HEK293 (cell line): ENCODE data around the gene ADAMTS16.

Source experiments
- CTCF ChIA-PET: fragments of 350-600 bp; formaldehyde crosslinking; extraction: SDS; loops from one replicate; lab custom pipeline; 2021; ENCODE audit warnings: antibody characterized with exemption; lab: Yijun Ruan, JAX
- POLR2A ChIA-PET: fragments of 300-600 bp; formaldehyde crosslinking; extraction: SDS; loops from one replicate; lab custom pipeline; 2020; ENCODE audit warnings: antibody characterized with exemption, inconsistent platforms; lab: Yijun Ruan, JAX
- H3K27ac ChIP-seq: fragments of 200-500 bp; sonication (Bioruptor generic); 2 replicates; pipeline ENCODE4 v1.5.1; 2014; ENCODE audit warnings: low read depth, low read length, control low read depth, inconsistent platforms; ENCODE audit errors: extremely low read depth
- H3K36me3 ChIP-seq, 2 experiments: fragments of 200-500 bp in 1 of 2; sonication (Bioruptor generic) in 1 of 2; 1 replicate in 1 of 2; 2 replicates in 1 of 2; pipeline ENCODE4 v1.5.1; 2014 to 2017; ENCODE audit warnings: inconsistent platforms in 2 of 2, low read length in 2 of 2; ENCODE audit not compliant: control insufficient read depth in 2 of 2, insufficient read depth in 1 of 2
- H3K4me1 ChIP-seq: fragments of 200-500 bp; sonication (Bioruptor generic); 2 replicates; pipeline ENCODE4 v1.5.1; 2014; ENCODE audit warnings: mild to moderate bottlenecking, low read length, inconsistent platforms; ENCODE audit not compliant: control insufficient read depth, insufficient read depth
- H3K4me3 ChIP-seq: 2 replicates; pipeline ENCODE4 v1.5.1; 2011; ENCODE audit warnings: low read depth, mild to moderate bottlenecking, control low read depth, low read length, moderate library complexity
- H3K9me3 ChIP-seq: fragments of 200-500 bp; sonication (Bioruptor generic); 2 replicates; pipeline ENCODE4 v1.5.1; 2014; ENCODE audit warnings: low read depth, low read length, inconsistent platforms; ENCODE audit not compliant: control insufficient read depth, insufficient read depth
- HOXA7 ChIP-seq: sonication (generic); formaldehyde crosslinking; IDR thresholded peaks from 2 replicates; pipeline ENCODE4 v1.8.1; 2022; ENCODE audit warnings: missing genetic modification reagents, borderline replicate concordance
- KLF1 ChIP-seq: fragments of 450-650 bp; formaldehyde crosslinking; IDR thresholded peaks from 2 replicates; pipeline ENCODE4 v1.5.1; 2016; ENCODE audit warnings: missing biosample characterization, missing genetic modification characterization
- MEIS1 ChIP-seq: sonication (generic); formaldehyde crosslinking; IDR thresholded peaks from 2 replicates; pipeline ENCODE4 v1.8.1; 2022; ENCODE audit warnings: missing genetic modification reagents, mild to moderate bottlenecking, borderline replicate concordance
- PRDM1 ChIP-seq: fragments of 450-650 bp; formaldehyde crosslinking; IDR thresholded peaks from 2 replicates; pipeline ENCODE4; 2016; ENCODE audit warnings: missing biosample characterization, missing genetic modification characterization
- TRIM28 ChIP-seq: IDR thresholded peaks from 2 replicates; pipeline ENCODE4 v1.6.1; 2011; ENCODE audit warnings: low read length, control low read depth, borderline replicate concordance
- ZBTB8A ChIP-seq: fragments of 450-650 bp; formaldehyde crosslinking; IDR thresholded peaks from 2 replicates; pipeline ENCODE4 v1.5.1; 2016; ENCODE audit warnings: missing biosample characterization, missing genetic modification characterization
- ZFP3 ChIP-seq: fragments of 450-650 bp; formaldehyde crosslinking; IDR thresholded peaks from 2 replicates; pipeline ENCODE4 v1.5.1; 2016; ENCODE audit warnings: low read depth, missing biosample characterization, missing genetic modification characterization
- ZFP37 ChIP-seq: fragments of 450-650 bp; formaldehyde crosslinking; IDR thresholded peaks from 2 replicates; pipeline ENCODE4 v1.5.1; 2016; ENCODE audit warnings: missing biosample characterization, missing genetic modification characterization
- ZNF138 ChIP-seq: fragments of 450-650 bp; formaldehyde crosslinking; IDR thresholded peaks from 2 replicates; pipeline ENCODE4 v1.5.1; 2016; ENCODE audit warnings: missing biosample characterization, missing genetic modification characterization, borderline replicate concordance
- ZNF155 ChIP-seq: fragments of 450-650 bp; formaldehyde crosslinking; IDR thresholded peaks from 2 replicates; pipeline ENCODE4 v1.5.1; 2016; ENCODE audit warnings: missing biosample characterization, missing genetic modification characterization
- ZNF221 ChIP-seq: fragments of 450-650 bp; formaldehyde crosslinking; IDR thresholded peaks from 2 replicates; pipeline ENCODE4 v1.5.1; 2017; ENCODE audit warnings: missing biosample characterization, missing genetic modification characterization, borderline replicate concordance
- ZNF24 ChIP-seq: fragments of 450-650 bp; formaldehyde crosslinking; IDR thresholded peaks from 2 replicates; pipeline ENCODE4 v1.5.1; 2016; ENCODE audit warnings: missing biosample characterization, missing genetic modification characterization
- ZNF423 ChIP-seq: fragments of 450-650 bp; formaldehyde crosslinking; IDR thresholded peaks from 2 replicates; pipeline ENCODE4 v1.5.1; 2016; ENCODE audit warnings: missing biosample characterization, missing genetic modification characterization
- ZNF473 ChIP-seq: fragments of 450-650 bp; formaldehyde crosslinking; IDR thresholded peaks from 2 replicates; pipeline ENCODE4 v1.5.1; 2017; ENCODE audit warnings: missing biosample characterization, missing genetic modification characterization
- ZNF571 ChIP-seq: fragments of 450-650 bp; formaldehyde crosslinking; IDR thresholded peaks from 2 replicates; pipeline ENCODE4 v1.5.0; 2017; ENCODE audit warnings: missing biosample characterization, missing genetic modification characterization
- ZNF654 ChIP-seq: fragments of 450-650 bp; formaldehyde crosslinking; IDR thresholded peaks from 2 replicates; pipeline ENCODE4 v1.5.1; 2016; ENCODE audit warnings: low read depth, missing biosample characterization, missing genetic modification characterization
- TF ChIP-seq, protein P1 (sequence below): fragments of 450-650 bp; formaldehyde crosslinking; IDR thresholded peaks from 2 replicates; pipeline ENCODE4 v1.5.1; 2016; ENCODE audit warnings: missing biosample characterization, missing genetic modification characterization, borderline replicate concordance
- TF ChIP-seq, protein P2 (sequence below): IDR thresholded peaks from 2 replicates; pipeline ENCODE4 v1.6.1; 2011; ENCODE audit warnings: mild to moderate bottlenecking, low read depth, low read length, borderline replicate concordance
- TF ChIP-seq, protein P3 (sequence below): fragments of 450-650 bp; formaldehyde crosslinking; IDR thresholded peaks from 2 replicates; pipeline ENCODE4 v1.5.1; 2017; ENCODE audit warnings: missing biosample characterization, missing genetic modification characterization
- TF ChIP-seq, protein P4 (sequence below): fragments of 450-650 bp; formaldehyde crosslinking; IDR thresholded peaks from 2 replicates; pipeline ENCODE4 v1.5.1; 2016; ENCODE audit warnings: missing biosample characterization, missing genetic modification characterization
- TF ChIP-seq, protein P5 (sequence below): fragments of 450-650 bp; formaldehyde crosslinking; IDR thresholded peaks from 2 replicates; pipeline ENCODE4 v1.5.1; 2016; ENCODE audit warnings: missing biosample characterization, missing genetic modification characterization
- TF ChIP-seq, protein P6 (sequence below): fragments of 450-650 bp; formaldehyde crosslinking; IDR thresholded peaks from 2 replicates; pipeline ENCODE4 v1.5.1; 2017; ENCODE audit warnings: missing biosample characterization, missing genetic modification characterization

ADAMTS16 gene

DNA sequence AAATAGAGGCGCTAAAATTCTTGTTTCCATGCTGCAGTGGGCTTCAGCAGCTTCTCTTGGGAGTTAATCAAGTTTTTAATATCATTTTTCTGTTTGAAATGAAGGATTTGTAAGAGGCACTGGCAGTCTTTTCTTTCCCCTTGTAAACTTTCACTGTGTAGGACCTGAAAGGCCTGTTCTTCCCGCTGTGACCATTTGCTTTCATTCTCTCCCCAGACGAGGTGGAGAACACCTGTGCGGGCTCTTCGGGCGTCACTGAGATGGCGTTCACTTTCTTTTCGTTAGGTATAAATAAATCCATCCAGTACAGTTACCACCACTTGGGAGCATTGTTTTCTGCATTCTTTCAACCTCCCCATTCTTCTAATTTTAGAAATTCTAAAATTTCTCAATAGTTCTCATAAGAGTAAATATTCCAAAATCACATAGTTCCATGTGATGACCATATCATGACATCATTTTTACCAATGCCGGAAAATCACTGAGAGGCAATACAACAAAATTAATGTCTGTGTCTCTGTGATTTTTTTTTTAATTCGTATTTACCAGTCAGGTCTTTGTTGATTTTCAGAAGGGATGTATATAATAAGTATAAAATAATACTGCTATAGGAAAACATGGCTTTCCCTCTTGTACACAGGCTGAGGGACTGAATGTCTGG, 150.7 kb downstream of the ADAMTS16 start:
- no peaks in the 10 kb centered on the region for H3K9me3 ChIP-seq
- H3K4me1 ChIP-seq, result no peaks in the 10 kb centered on the region
- no peak overlapping the region for H3K4me3 ChIP-seq
- H3K27ac ChIP-seq, result no peak overlapping the region
- POLR2A ChIA-PET, result no interaction called here
- no peaks in the 10 kb centered on the region for H3K36me3 ChIP-seq
- TF ChIP-seq TRIM28 (no peak), ZBTB8A (no peak), ZFP37 (tag by site-specific recombination) (no peak), KLF1 (no peak), ZNF423 (tag by site-specific recombination) (no peak), HOXA7 (CRISPR knock-in tag) (no peak)
- TF ChIP-seq, protein P1, sequence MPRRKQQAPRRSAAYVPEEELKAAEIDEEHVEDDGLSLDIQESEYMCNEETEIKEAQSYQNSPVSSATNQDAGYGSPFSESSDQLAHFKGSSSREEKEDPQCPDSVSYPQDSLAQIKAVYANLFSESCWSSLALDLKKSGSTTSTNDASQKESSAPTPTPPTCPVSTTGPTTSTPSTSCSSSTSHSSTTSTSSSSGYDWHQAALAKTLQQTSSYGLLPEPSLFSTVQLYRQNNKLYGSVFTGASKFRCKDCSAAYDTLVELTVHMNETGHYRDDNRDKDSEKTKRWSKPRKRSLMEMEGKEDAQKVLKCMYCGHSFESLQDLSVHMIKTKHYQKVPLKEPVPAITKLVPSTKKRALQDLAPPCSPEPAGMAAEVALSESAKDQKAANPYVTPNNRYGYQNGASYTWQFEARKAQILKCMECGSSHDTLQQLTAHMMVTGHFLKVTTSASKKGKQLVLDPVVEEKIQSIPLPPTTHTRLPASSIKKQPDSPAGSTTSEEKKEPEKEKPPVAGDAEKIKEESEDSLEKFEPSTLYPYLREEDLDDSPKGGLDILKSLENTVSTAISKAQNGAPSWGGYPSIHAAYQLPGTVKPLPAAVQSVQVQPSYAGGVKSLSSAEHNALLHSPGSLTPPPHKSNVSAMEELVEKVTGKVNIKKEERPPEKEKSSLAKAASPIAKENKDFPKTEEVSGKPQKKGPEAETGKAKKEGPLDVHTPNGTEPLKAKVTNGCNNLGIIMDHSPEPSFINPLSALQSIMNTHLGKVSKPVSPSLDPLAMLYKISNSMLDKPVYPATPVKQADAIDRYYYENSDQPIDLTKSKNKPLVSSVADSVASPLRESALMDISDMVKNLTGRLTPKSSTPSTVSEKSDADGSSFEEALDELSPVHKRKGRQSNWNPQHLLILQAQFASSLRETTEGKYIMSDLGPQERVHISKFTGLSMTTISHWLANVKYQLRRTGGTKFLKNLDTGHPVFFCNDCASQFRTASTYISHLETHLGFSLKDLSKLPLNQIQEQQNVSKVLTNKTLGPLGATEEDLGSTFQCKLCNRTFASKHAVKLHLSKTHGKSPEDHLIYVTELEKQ, result no peak
- TF ChIP-seq, protein P2, sequence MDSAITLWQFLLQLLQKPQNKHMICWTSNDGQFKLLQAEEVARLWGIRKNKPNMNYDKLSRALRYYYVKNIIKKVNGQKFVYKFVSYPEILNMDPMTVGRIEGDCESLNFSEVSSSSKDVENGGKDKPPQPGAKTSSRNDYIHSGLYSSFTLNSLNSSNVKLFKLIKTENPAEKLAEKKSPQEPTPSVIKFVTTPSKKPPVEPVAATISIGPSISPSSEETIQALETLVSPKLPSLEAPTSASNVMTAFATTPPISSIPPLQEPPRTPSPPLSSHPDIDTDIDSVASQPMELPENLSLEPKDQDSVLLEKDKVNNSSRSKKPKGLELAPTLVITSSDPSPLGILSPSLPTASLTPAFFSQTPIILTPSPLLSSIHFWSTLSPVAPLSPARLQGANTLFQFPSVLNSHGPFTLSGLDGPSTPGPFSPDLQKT, result no peak
- TF ChIP-seq, protein P3, sequence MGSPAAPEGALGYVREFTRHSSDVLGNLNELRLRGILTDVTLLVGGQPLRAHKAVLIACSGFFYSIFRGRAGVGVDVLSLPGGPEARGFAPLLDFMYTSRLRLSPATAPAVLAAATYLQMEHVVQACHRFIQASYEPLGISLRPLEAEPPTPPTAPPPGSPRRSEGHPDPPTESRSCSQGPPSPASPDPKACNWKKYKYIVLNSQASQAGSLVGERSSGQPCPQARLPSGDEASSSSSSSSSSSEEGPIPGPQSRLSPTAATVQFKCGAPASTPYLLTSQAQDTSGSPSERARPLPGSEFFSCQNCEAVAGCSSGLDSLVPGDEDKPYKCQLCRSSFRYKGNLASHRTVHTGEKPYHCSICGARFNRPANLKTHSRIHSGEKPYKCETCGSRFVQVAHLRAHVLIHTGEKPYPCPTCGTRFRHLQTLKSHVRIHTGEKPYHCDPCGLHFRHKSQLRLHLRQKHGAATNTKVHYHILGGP (tag by site-specific recombination), result no peak
- CTCF ChIA-PET, result no interaction called here

DNA sequence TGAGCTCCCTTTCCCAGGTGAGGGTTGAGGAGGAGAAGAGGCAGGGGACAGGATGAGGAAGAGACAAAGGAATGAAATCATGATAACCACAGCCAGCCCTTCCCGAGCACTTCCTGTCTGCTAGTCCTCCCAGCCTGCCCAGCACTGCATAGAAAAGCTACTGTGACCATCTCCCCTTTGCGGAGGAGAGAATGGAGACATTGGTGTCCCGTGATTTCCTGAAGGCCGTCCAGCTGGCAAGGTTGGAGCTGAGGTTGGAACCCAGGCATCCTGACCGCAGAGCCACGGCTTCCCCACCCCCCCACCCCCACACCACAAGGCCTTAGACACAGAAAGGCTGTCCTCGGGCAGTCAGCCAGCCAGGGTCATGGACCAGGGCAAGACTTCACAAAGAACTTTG, 151.2 kb downstream of the ADAMTS16 start:
- CTCF ChIA-PET, result interaction anchor here (0.6 to 1.1 kb wide), 2 partner anchors 130 to 371 kb away, joined by 4 read pairs; no protein-coding TSS in a partner anchor
- no peak overlapping the region for H3K27ac ChIP-seq

DNA sequence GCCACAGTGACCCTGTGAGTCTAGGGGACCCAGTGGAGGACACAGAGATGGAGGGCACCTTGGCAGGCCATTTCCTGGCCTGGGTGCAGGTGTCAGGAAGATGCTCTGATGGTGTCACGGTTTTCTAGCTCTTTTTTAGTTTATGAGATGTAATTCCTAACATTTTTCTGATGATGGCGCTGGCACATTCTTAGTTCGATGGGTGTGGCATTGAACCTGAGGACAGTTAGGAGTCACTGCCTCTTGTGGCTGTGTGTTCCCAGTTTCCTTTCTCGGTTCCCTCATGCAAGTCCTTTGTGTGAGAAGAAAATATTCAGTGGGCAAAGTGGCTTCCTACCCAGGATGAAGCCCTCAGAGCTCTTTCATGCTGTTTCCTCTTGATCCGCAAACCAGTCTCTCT, 152.9 kb downstream of the ADAMTS16 start:
- Histone ChIP-seq H3K27ac (no peak overlapping the region), H3K4me3 (no peak overlapping the region), H3K9me3 (no peaks in the 10 kb centered on the region), H3K36me3 (no peaks in the 10 kb centered on the region), H3K4me1 (no peaks in the 10 kb centered on the region)
- ChIA-PET POLR2A (no interaction called here), CTCF (interaction anchor here (0.6 to 1.6 kb wide), 19 partner anchors 9 to 313 kb away, joined by 3 to 11 read pairs (median 5); partner anchors contain the start of genes ADAMTS16 and ICE1)
- TF ChIP-seq ZNF654 (tag by site-specific recombination), result peak; percentile 23
- TF ChIP-seq ZNF221, result no peak
- no peak for TF ChIP-seq ZNF138 (tag by site-specific recombination)
- TF ChIP-seq, protein P4, sequence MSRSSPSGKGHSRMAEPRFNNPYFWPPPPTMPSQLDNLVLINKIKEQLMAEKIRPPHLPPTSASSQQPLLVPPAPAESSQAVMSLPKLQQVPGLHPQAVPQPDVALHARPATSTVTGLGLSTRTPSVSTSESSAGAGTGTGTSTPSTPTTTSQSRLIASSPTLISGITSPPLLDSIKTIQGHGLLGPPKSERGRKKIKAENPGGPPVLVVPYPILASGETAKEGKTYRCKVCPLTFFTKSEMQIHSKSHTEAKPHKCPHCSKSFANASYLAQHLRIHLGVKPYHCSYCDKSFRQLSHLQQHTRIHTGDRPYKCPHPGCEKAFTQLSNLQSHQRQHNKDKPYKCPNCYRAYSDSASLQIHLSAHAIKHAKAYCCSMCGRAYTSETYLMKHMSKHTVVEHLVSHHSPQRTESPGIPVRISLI (tag by site-specific recombination), result no peak
- TF ChIP-seq, protein P5, sequence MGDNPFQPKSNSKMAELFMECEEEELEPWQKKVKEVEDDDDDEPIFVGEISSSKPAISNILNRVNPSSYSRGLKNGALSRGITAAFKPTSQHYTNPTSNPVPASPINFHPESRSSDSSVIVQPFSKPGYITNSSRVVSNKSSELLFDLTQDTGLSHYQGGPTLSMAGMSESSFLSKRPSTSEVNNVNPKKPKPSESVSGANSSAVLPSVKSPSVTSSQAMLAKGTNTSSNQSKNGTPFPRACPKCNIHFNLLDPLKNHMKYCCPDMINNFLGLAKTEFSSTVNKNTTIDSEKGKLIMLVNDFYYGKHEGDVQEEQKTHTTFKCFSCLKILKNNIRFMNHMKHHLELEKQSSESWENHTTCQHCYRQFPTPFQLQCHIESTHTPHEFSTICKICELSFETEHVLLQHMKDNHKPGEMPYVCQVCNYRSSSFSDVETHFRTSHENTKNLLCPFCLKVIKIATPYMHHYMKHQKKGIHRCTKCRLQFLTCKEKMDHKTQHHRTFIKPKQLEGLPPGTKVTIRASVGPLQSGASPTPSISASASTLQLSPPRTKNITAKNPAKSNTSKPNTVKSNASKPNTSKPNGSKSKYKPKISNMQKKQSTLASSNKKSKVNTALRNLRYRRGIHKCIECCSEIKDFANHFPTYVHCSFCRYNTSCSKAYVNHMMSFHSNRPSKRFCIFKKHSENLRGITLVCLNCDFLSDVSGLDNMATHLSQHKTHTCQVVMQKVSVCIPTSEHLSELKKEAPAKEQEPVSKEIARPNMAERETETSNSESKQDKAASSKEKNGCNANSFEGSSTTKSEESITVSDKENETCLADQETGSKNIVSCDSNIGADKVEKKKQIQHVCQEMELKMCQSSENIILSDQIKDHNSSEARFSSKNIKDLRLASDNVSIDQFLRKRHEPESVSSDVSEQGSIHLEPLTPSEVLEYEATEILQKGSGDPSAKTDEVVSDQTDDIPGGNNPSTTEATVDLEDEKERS (tag by site-specific recombination), result no peak
- no peak for TF ChIP-seq MEIS1 (CRISPR knock-in tag)
- no peak for TF ChIP-seq ZNF473 (tag by site-specific recombination)

More for the DNA sequence above, 151.2 kb downstream of the ADAMTS16 start:
- H3K4me1 ChIP-seq, result no peaks in the 10 kb centered on the region
- POLR2A ChIA-PET, result no interaction called here
- TF ChIP-seq TRIM28 (no peak), ZNF571 (no peak), ZNF24 (tag by site-specific recombination) (no peak), ZFP3 (tag by site-specific recombination) (no peak), PRDM1 (tag by site-specific recombination) (no peak), ZNF155 (no peak)
- TF ChIP-seq, protein P6, sequence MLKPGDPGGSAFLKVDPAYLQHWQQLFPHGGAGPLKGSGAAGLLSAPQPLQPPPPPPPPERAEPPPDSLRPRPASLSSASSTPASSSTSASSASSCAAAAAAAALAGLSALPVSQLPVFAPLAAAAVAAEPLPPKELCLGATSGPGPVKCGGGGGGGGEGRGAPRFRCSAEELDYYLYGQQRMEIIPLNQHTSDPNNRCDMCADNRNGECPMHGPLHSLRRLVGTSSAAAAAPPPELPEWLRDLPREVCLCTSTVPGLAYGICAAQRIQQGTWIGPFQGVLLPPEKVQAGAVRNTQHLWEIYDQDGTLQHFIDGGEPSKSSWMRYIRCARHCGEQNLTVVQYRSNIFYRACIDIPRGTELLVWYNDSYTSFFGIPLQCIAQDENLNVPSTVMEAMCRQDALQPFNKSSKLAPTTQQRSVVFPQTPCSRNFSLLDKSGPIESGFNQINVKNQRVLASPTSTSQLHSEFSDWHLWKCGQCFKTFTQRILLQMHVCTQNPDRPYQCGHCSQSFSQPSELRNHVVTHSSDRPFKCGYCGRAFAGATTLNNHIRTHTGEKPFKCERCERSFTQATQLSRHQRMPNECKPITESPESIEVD (tag by site-specific recombination), result no peak
- TF ChIP-seq, all 188 proteins: peak for 0
- Histone ChIP-seq H3K36me3 (no peaks in the 10 kb centered on the region), H3K4me3 (no peak overlapping the region), H3K9me3 (no peaks in the 10 kb centered on the region)
